Measurements from ENCODE around the gene TP53BP2.
"Not testable (repeated sequence)": the region's sequence is repeated elsewhere in the genome, so short reads cannot be mapped to it uniquely, and the experiment has no call there.

Gene TP53BP2

GRCh38 chr1:223759273-223759672 lies 86.5 kb downstream of the TP53BP2 start:
- DNase-seq: no peak

- DNase-seq: no peak
These were observed 87.0 kb downstream of the TP53BP2 start for GRCh38 chr1:223758734-223759133.

- no peak for DNase-seq
These were observed 88.7 kb downstream of the TP53BP2 start for GRCh38 chr1:223756806-223757700.

- no peak for DNase-seq
These were observed 89.6 kb downstream of the TP53BP2 start for GRCh38 chr1:223755992-223756775.

GRCh38 chr1:223755432-223755792 lies 90.3 kb downstream of the TP53BP2 start:
- no peak for DNase-seq

- no peak for DNase-seq
These were observed 90.9 kb downstream of the TP53BP2 start for GRCh38 chr1:223754681-223755431.

- DNase-seq: peak; percentile 19
These were observed 92.8 kb downstream of the TP53BP2 start for GRCh38 chr1:223752721-223753515.

- DNase-seq: no peak
These were observed 94.1 kb downstream of the TP53BP2 start for GRCh38 chr1:223751696-223752095.

- DNase-seq: no peak
These were observed 94.8 kb downstream of the TP53BP2 start for GRCh38 chr1:223750730-223751570.

GRCh38 chr1:223748773-223749733 lies 96.7 kb downstream of the TP53BP2 start:
- DNase-seq: no peak

- DNase-seq: no peak
These were observed 97.4 kb downstream of the TP53BP2 start for GRCh38 chr1:223748405-223748772.

GRCh38 chr1:223747838-223748335 lies 97.9 kb downstream of the TP53BP2 start:
- DNase-seq: no peak

- no peak for DNase-seq
These were observed 100.0 kb downstream of the TP53BP2 start for GRCh38 chr1:223745731-223746130.

GRCh38 chr1:223742856-223743517 lies 102.8 kb downstream of the TP53BP2 start:
- DNase-seq: peak; percentile 23

GRCh38 chr1:223741861-223742260 lies 103.9 kb downstream of the TP53BP2 start:
- no peak for DNase-seq

GRCh38 chr1:223740038-223740736 lies 105.6 kb downstream of the TP53BP2 start:
- not testable (repeated sequence) for DNase-seq

- DNase-seq: no peak
These were observed 106.2 kb downstream of the TP53BP2 start for GRCh38 chr1:223739366-223740037.

Data from NCI-H510A (cell line).